Skeletal muscle satellite cell (primary cell): ENCODE data around the gene ACYP2.
"Not testable (repeated sequence)": the region's sequence is repeated elsewhere in the genome, so short reads cannot be mapped to it uniquely, and the experiment has no call there.

Experiments
- H3K27me3 ChIP-seq: 2 replicates; pipeline ENCODE4 v1.7.0; 2013; ENCODE audit warnings: low read length; ENCODE audit not compliant: control insufficient read depth, insufficient read depth
- H3K36me3 ChIP-seq: 2 replicates; pipeline ENCODE4 v1.7.0; 2013; ENCODE audit warnings: mild to moderate bottlenecking, control low read depth, low read length; ENCODE audit not compliant: insufficient read depth
- H3K4me1 ChIP-seq: 2 replicates; pipeline ENCODE4 v1.7.0; 2013; ENCODE audit warnings: low read length; ENCODE audit not compliant: control insufficient read depth, insufficient read depth
- H3K4me2 ChIP-seq: 2 replicates; pipeline ENCODE4 v1.7.0; 2013; ENCODE audit warnings: mild to moderate bottlenecking, low read length
- H3K4me3 ChIP-seq: 2 replicates; pipeline ENCODE4 v1.7.0; 2013; ENCODE audit warnings: low read length
- H3K9ac ChIP-seq: 2 replicates; pipeline ENCODE4 v1.7.0; 2013; ENCODE audit warnings: mild to moderate bottlenecking, low read depth, low read length, moderate library complexity
- H3K9me3 ChIP-seq: replicated peaks from 2 replicates; pipeline ENCODE4 v1.7.0; 2013; ENCODE audit warnings: mild to moderate bottlenecking, control low read depth, low read length

ACYP2 gene

GRCh38 chr2:54287532-54287931 lies 172.1 kb downstream of the ACYP2 start:
- H3K36me3 ChIP-seq = no peaks in the 10 kb centered on the region
- no peak overlapping the region for H3K4me2 ChIP-seq
- H3K4me1 ChIP-seq = no peaks in the 10 kb centered on the region
- no peaks in the 10 kb centered on the region for H3K9me3 ChIP-seq
- no peak overlapping the region for H3K4me3 ChIP-seq
- no peaks in the 10 kb centered on the region for H3K27me3 ChIP-seq
- H3K9ac ChIP-seq = no peak overlapping the region

- Histone ChIP-seq H3K9me3 (no peaks in the 10 kb centered on the region), H3K27me3 (no peaks in the 10 kb centered on the region), H3K4me1 (no peaks in the 10 kb centered on the region), H3K4me3 (no peak overlapping the region), H3K4me2 (no peak overlapping the region), H3K36me3 (no peaks in the 10 kb centered on the region), H3K9ac (no peak overlapping the region)
Measured at GRCh38 chr2:54289917-54290316, 174.5 kb downstream of the ACYP2 start.

GRCh38 chr2:54290356-54291025 lies 175.1 kb downstream of the ACYP2 start:
- Histone ChIP-seq H3K4me1 (no peaks in the 10 kb centered on the region), H3K27me3 (no peaks in the 10 kb centered on the region), H3K9ac (no peak overlapping the region), H3K4me2 (no peak overlapping the region), H3K36me3 (no peaks in the 10 kb centered on the region), H3K9me3 (no peaks in the 10 kb centered on the region), H3K4me3 (no peak overlapping the region)

- H3K4me3 ChIP-seq, H3K9me3 ChIP-seq, H3K36me3 ChIP-seq, H3K4me2 ChIP-seq, H3K4me1 ChIP-seq, H3K27me3 ChIP-seq, H3K9ac ChIP-seq: not testable (repeated sequence)
Measured at GRCh38 chr2:54294665-54295064, 179.2 kb downstream of the ACYP2 start.

GRCh38 chr2:54295911-54296310 lies 180.5 kb downstream of the ACYP2 start:
- no peak overlapping the region for H3K4me2 ChIP-seq
- no peak overlapping the region for H3K9ac ChIP-seq
- H3K27me3 ChIP-seq = no peaks in the 10 kb centered on the region
- no peaks in the 10 kb centered on the region for H3K36me3 ChIP-seq
- H3K4me3 ChIP-seq = no peak overlapping the region
- no peaks in the 10 kb centered on the region for H3K9me3 ChIP-seq
- no peaks in the 10 kb centered on the region for H3K4me1 ChIP-seq

- no peak overlapping the region for H3K4me2 ChIP-seq
- H3K27me3 ChIP-seq = no peaks in the 10 kb centered on the region
Measured at GRCh38 chr2:54298514-54298913, 183.1 kb downstream of the ACYP2 start.

GRCh38 chr2:54303631-54304030 lies 188.2 kb downstream of the ACYP2 start:
- Histone ChIP-seq H3K36me3 (no peaks in the 10 kb centered on the region), H3K4me3 (no peak overlapping the region), H3K27me3 (no peaks in the 10 kb centered on the region), H3K4me2 (no peak overlapping the region), H3K9me3 (no peaks in the 10 kb centered on the region), H3K9ac (no peak overlapping the region), H3K4me1 (peaks cover 10% of the 10 kb centered on the region)

More at GRCh38 chr2:54298514-54298913, 183.1 kb downstream of the ACYP2 start:
- H3K9me3 ChIP-seq = no peaks in the 10 kb centered on the region
- no peaks in the 10 kb centered on the region for H3K4me1 ChIP-seq
- no peak overlapping the region for H3K9ac ChIP-seq
- no peaks in the 10 kb centered on the region for H3K36me3 ChIP-seq
- no peak overlapping the region for H3K4me3 ChIP-seq

GRCh38 chr2:54306556-54306955 lies 191.1 kb downstream of the ACYP2 start:
- Histone ChIP-seq H3K36me3 (no peaks in the 10 kb centered on the region), H3K4me2 (peak overlapping the region; percentile 6), H3K9me3 (no peaks in the 10 kb centered on the region), H3K9ac (no peak overlapping the region), H3K27me3 (no peaks in the 10 kb centered on the region), H3K4me3 (no peak overlapping the region), H3K4me1 (peaks cover 10% of the 10 kb centered on the region)

GRCh38 chr2:54308186-54308585 lies 192.8 kb downstream of the ACYP2 start:
- H3K27me3 ChIP-seq = no peaks in the 10 kb centered on the region
- H3K9me3 ChIP-seq = no peaks in the 10 kb centered on the region
- H3K4me3 ChIP-seq = no peak overlapping the region
- peaks cover 10% of the 10 kb centered on the region for H3K4me1 ChIP-seq
- H3K9ac ChIP-seq = no peak overlapping the region
- H3K36me3 ChIP-seq = no peaks in the 10 kb centered on the region
- H3K4me2 ChIP-seq = no peak overlapping the region

- Histone ChIP-seq H3K4me2 (no peak overlapping the region), H3K9me3 (no peaks in the 10 kb centered on the region), H3K9ac (no peak overlapping the region), H3K36me3 (no peaks in the 10 kb centered on the region), H3K4me1 (peaks cover 10% of the 10 kb centered on the region), H3K27me3 (no peaks in the 10 kb centered on the region), H3K4me3 (no peak overlapping the region)
Measured at GRCh38 chr2:54308782-54309181, 193.4 kb downstream of the ACYP2 start.

GRCh38 chr2:54310311-54310710 lies 194.9 kb downstream of the ACYP2 start:
- Histone ChIP-seq H3K9me3 (no peaks in the 10 kb centered on the region), H3K27me3 (no peaks in the 10 kb centered on the region), H3K4me2 (no peak overlapping the region), H3K36me3 (no peaks in the 10 kb centered on the region), H3K4me3 (no peak overlapping the region), H3K9ac (no peak overlapping the region), H3K4me1 (peaks cover 10% of the 10 kb centered on the region)

GRCh38 chr2:54310961-54311360 lies 195.5 kb downstream of the ACYP2 start:
- Histone ChIP-seq H3K9ac (no peak overlapping the region), H3K4me2 (no peak overlapping the region), H3K36me3 (no peaks in the 10 kb centered on the region), H3K9me3 (no peaks in the 10 kb centered on the region), H3K27me3 (no peaks in the 10 kb centered on the region), H3K4me1 (peaks cover 10% of the 10 kb centered on the region), H3K4me3 (no peak overlapping the region)
